Pancreas (tissue), 10 donors: ENCODE data around the gene CDH13. TPM values are rescaled to one million over a fixed set of nuclear protein-coding genes. Genes with fewer than 3 reads are reported as not detected.

ENCODE experiments used
- ATAC-seq, 4 donors: fragments of 200-7000 bp; cut with Tn5 transposase; one replicate each; pipeline versions ENCODE4 v1.8.0 to v1.9.1; 2020; ENCODE audit warnings: mild to moderate bottlenecking in 4 of 4, moderate library complexity in 4 of 4
- DNase-seq, 6 donors: peaks; one replicate each; pipeline ENCODE4 v3.0.0-alpha.2; 2020
- FAIRE-seq: peaks from 2 replicates; lab custom pipeline; 2012; peaks lifted over from hg19 to GRCh38; lab: Jason Lieb, UNC
- H3K27ac ChIP-seq, 4 donors: fragments of 200-600 bp; sonication (generic); 1 replicate in 3 of 4; 2 replicates in 1 of 4; pipeline versions ENCODE4 v1.5.0 to v1.8.0; 2020
- H3K27me3 ChIP-seq, 4 donors: fragments of 200-600 bp; one replicate each; pipeline ENCODE4 v1.8.0; 2021
- H3K36me3 ChIP-seq, 3 donors: fragments of 200-600 bp; sonication (generic) in 1 of 3; one replicate each; pipeline versions ENCODE4 v1.5.0 to v1.8.0; 2020 to 2021
- H3K4me1 ChIP-seq, 3 donors: fragments of 200-600 bp; one replicate each; pipeline ENCODE4 v1.8.0; 2021
- H3K4me3 ChIP-seq, 4 donors: fragments of 200-600 bp; sonication (generic) in 2 of 4; one replicate each; pipeline versions ENCODE4 v1.5.0 to v1.8.0; 2020 to 2021
- H3K9me3 ChIP-seq, 4 donors: fragments of 200-600 bp; one replicate each; pipeline ENCODE4 v1.8.0; 2021
- WGBS, 2 donors: extraction: QIAGEN DNeasy Blood & Tissue Kit; methylation state at CpG; one replicate each; pipeline ENCODE4 v1.1.7; 2013; 5-methylcytosine and 5-hydroxymethylcytosine counted together
- intact Hi-C, 3 donors: fragments of 100-400 bp; cut with DNase I; formaldehyde crosslinking; loops; one replicate each; pipeline versions ENCODE4 v1.11.1 to v1.14.2; 2022
- polyA plus RNA-seq, 2 donors: library from polyadenylated mRNA; stranded (reverse); fragments of 200-250 nt; gene quantifications; one replicate each; pipeline ENCODE4 v1.2.3, GENCODE V29; 2013
- total RNA-seq, 6 donors: library from RNA; stranded (reverse); fragmentation: NEBNext Ultra II Directional in 4 of 6; extraction: Animal tissue kit (Norgen Biotek cat#: 25700) in 4 of 6; gene quantifications; one replicate each; pipeline versions ENCODE4 v1.2.1 to v1.2.4, GENCODE V29; 2021 to 2023
- TF ChIP-seq, protein P1 (sequence below), 4 donors: fragments of 200-600 bp; sonication (generic) in 3 of 4; IDR thresholded peaks; one replicate each; pipeline versions ENCODE4 v1.5.0 to v1.8.0; 2021; ENCODE audit warnings: antibody characterized with exemption in 4 of 4
- donor health status: healthy with polysubstance abuse.
- donor health status: DM: no; HTN: no; CAD: no; lungs with moderate emphysema.
- donor health status: DM: no; HTN: no; CAD: no.
- donor health status: control.
- donor health status: control.
- donor health status: Bipolar disorder and iron deficiency.
- donor health status: DM: yes; HTN: yes; CAD: no.
- donor health status: DM: no; HTN: no; CAD: no.
- donor health status: DM: no; HTN: no; CAD: no.
- donor health status: DM: yes; HTN: yes; CAD: no.

Gene CDH13
- total and polyA plus RNA-seq, 8 donors: 0.12 to 1.0 (median 0.37) TPM

DNA sequence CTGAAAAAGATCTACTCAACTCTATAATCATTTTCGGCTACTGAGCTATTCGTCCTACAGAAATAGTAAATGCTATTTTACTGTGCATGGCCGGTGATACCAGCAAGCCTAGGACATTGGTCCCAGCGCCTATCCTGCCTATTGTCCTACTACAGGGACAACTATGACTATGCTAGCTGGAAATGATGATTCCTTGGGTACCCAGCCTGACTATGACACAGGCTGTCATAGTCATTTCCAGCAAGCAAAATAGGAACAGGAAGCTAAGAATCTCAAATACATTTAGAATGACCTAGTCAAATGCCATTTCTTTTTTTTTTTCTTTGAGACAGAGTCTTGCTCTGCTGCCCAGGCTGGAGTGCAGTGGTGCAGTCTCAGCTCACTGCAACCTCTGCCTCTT is 1147.3 kb downstream of the CDH13 start:
- DNase-seq: no peak
- H3K4me1 ChIP-seq: no peaks in the 10 kb centered on the region
- H3K27me3 ChIP-seq: no peaks in the 10 kb centered on the region
- FAIRE-seq: no peak
- intact Hi-C loops: no loop called here
- H3K9me3 ChIP-seq: no peaks in the 10 kb centered on the region
- H3K27ac ChIP-seq: no peak overlapping the region
- H3K36me3 ChIP-seq: no peaks in the 10 kb centered on the region
- peak in 2 of 4 donors; percentile 30 to 41 for ATAC-seq
- H3K4me3 ChIP-seq: no peak overlapping the region
- 73 to 81% methylated on average over 4 of the region's 4 CpGs for WGBS, 2 donors
- TF ChIP-seq, protein P1, sequence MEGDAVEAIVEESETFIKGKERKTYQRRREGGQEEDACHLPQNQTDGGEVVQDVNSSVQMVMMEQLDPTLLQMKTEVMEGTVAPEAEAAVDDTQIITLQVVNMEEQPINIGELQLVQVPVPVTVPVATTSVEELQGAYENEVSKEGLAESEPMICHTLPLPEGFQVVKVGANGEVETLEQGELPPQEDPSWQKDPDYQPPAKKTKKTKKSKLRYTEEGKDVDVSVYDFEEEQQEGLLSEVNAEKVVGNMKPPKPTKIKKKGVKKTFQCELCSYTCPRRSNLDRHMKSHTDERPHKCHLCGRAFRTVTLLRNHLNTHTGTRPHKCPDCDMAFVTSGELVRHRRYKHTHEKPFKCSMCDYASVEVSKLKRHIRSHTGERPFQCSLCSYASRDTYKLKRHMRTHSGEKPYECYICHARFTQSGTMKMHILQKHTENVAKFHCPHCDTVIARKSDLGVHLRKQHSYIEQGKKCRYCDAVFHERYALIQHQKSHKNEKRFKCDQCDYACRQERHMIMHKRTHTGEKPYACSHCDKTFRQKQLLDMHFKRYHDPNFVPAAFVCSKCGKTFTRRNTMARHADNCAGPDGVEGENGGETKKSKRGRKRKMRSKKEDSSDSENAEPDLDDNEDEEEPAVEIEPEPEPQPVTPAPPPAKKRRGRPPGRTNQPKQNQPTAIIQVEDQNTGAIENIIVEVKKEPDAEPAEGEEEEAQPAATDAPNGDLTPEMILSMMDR (IDR thresholded peaks at IDR 0.05): no peak

DNA sequence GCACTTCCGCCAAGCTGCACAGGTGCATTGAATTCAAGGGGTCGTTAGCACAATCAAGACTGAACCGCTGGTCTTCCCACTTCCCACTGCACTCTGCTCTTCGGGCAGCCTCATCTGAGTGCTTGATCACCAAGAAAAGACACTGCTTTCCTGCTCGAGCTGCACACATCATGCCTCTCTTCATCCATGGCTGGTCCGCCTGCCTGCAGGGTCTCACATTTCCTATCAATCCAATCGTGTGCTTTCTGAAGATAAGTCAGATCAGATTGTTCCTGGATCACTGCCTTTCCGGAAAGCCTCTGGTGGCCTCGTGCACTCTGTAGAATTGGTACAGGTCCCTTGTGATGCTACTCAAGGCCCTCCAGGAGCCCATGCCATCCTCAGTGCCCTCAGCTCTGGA is 1150.2 kb downstream of the CDH13 start:
- 62 to 71% methylated on average over 9 of the region's 9 CpGs for WGBS, 2 donors
- FAIRE-seq (no peak), DNase-seq (no peak), ATAC-seq (no peak)
- TF ChIP-seq, protein P1 (IDR thresholded peaks at IDR 0.05): no peak
- no peak overlapping the region for H3K27ac ChIP-seq
- intact Hi-C loops: no loop called here
- peaks cover 0 to 9% (median 7%) of the 10 kb centered on the region in 3 donors for H3K4me1 ChIP-seq
- H3K9me3 ChIP-seq: no peaks in the 10 kb centered on the region
- no peaks in the 10 kb centered on the region for H3K36me3 ChIP-seq
- no peak overlapping the region for H3K4me3 ChIP-seq
- no peaks in the 10 kb centered on the region for H3K27me3 ChIP-seq

DNA sequence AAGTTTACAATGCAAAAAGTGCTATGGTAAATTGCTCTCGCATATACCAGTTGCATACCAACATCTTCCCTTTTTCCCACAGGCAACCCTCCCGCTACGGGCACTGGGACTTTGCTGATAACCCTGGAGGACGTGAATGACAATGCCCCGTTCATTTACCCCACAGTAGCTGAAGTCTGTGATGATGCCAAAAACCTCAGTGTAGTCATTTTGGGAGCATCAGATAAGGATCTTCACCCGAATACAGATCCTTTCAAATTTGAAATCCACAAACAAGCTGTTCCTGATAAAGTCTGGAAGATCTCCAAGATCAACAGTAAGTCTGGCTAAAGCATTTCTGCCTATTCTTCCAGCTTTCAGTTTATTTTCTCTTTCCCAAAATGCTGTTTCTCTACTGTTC is 1153.1 kb downstream of the CDH13 start:
- no peaks in the 10 kb centered on the region for H3K9me3 ChIP-seq
- TF ChIP-seq, protein P1 (IDR thresholded peaks at IDR 0.05): no peak
- H3K4me3 ChIP-seq: no peak overlapping the region
- peak in 3 of 4 donors; percentile 25 to 63 (median 61) for ATAC-seq
- DNase-seq: no peak
- H3K27me3 ChIP-seq: no peaks in the 10 kb centered on the region
- FAIRE-seq: no peak
- H3K27ac ChIP-seq: no peak overlapping the region
- intact Hi-C loops: no loop called here
- peaks cover 0 to 9% (median 7%) of the 10 kb centered on the region in 3 donors for H3K4me1 ChIP-seq
- H3K36me3 ChIP-seq: no peaks in the 10 kb centered on the region
- WGBS, 2 donors: 1 to 4% methylated on average over 6 of the region's 6 CpGs

DNA sequence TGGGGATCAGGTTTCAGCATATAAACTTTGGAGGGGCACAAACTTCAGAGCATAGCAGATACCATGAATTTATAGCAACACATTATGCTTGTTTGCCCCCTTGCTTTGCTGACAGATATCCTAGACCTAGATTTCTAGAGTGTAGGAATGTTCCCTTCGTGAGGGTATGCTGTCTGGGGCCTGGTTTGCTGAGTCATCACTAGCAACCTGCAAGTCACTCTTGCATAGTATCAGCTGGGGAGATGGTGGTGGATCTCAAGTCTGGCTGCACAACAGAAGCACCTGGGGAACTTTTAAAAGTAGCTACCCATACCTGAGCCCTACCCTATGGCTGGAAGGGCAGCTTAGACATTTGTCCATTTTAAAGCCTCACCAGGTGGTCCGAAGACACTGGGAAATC is 1158.7 kb downstream of the CDH13 start:
- WGBS, 2 donors: 48 to 63% methylated on average over 2 of the region's 2 CpGs
- no peak overlapping the region for H3K27ac ChIP-seq
- DNase-seq: no peak
- H3K4me3 ChIP-seq: no peak overlapping the region
- H3K4me1 ChIP-seq: peaks cover 0 to 4% (median under 1%) of the 10 kb centered on the region in 3 donors
- H3K27me3 ChIP-seq: no peaks in the 10 kb centered on the region
- FAIRE-seq: no peak
- intact Hi-C loops: no loop called here
- no peaks in the 10 kb centered on the region for H3K36me3 ChIP-seq
- TF ChIP-seq, protein P1 (IDR thresholded peaks at IDR 0.05): no peak
- no peak for ATAC-seq
- H3K9me3 ChIP-seq: no peaks in the 10 kb centered on the region

DNA sequence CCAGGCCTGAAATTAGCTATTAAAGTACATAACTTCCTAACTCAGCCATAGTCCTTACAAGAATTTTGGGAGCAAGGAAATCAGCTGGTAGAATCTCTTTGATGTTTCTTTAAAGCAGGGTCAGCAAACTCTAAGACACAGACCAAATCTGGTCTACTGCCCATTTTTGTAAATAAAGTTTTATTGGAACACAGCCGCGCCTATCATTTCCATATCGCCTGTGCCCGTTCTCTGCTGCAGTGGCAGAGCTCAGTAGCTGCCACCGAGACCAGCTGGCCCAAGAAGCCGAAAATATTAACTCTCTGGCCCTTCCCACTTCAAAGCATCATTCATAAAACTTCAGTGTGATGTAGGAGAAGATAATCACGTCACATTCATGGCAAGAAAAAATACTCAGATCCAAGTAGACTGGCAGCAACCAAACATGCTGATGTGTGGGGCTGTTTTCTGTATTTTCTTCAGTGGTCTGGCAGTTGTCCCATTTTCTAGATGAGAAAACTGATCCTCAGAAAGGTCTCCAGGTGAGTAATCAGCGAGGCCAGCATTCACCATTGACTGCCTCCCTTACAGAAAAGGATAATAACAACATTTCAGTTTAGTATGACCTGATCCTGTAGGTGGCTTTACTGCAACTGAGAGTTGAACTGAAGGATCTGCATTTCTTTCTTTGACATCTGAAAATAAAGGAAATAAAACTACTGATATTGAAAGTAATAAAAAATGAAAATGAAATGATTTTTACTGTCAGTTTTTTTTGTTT is 1163.1 kb downstream of the CDH13 start:
- 71 to 81% methylated on average over 8 of the region's 8 CpGs for WGBS, 2 donors
- H3K4me1 ChIP-seq: no peaks in the 10 kb centered on the region

More for the DNA sequence above, 1163.1 kb downstream of the CDH13 start:
- ATAC-seq: no peak
- no peak for DNase-seq
- H3K9me3 ChIP-seq: no peaks in the 10 kb centered on the region
- no peak for FAIRE-seq
- intact Hi-C loops: no loop called here
- no peak overlapping the region for H3K4me3 ChIP-seq
- H3K27me3 ChIP-seq: no peaks in the 10 kb centered on the region
- H3K27ac ChIP-seq: no peak overlapping the region
- no peaks in the 10 kb centered on the region for H3K36me3 ChIP-seq
- TF ChIP-seq, protein P1 (IDR thresholded peaks at IDR 0.05): no peak
